ENCODE results near the gene RNF224.

- TF ChIP-seq YY1 (IDR thresholded peaks at IDR 0.05) (no peak), MAX (IDR thresholded peaks at IDR 0.05) (no peak), CTCF (IDR thresholded peaks at IDR 0.05; ENCODE audit: low read depth, low read length, missing input control) (no peak)
These were observed 677 bp downstream of the RNF224 start for GRCh38 chr9:137227853-137228505.
